Measurements from ENCODE around the gene TPRG1. TPM values are rescaled to one million over a fixed set of nuclear protein-coding genes. Genes with fewer than 3 reads are reported as not detected.

TPRG1 gene
- total RNA-seq, 2 donors from 2014 or later: 2.1 to 4.6 TPM

DNA sequence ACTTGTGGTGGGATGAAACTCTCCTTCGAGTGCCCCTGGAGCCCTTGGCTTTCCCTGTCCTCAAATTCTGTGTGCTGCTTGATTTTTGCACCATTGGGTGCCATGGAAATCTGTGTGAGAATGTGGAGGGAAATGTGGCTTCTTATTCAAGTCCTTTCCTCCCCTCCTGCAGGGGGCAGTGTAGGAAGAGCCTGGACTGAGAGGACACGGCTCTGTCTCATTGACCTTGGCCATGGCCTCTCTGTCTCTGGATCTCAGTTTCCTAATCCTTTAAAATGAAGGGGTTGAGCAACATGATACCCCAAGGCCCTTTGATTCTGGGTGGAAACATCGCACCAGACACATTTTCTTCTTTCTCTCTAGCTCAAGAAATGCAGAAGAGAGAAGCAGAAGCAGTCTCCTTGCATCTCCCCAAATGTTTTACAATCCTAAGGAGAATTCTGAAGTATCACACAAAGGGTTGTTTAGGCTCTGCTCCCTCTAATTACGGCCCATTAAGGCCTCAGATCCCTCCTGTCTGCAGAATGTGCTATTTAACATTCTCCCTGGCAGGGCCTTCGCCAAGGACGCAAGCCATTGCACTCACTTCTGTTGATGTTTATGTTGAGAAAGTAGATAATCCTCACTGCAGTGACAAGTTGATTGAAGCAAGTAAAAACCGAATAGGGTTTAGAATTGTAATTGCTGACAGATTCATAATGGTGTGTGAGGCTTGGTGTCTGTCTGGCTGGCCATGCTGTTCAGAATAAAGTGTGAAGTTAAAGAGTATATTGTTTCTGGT is 169.1 kb downstream of the TPRG1 start:
- ATAC-seq: no peak
- WGBS, 2 donors: 62 to 66% methylated on average over 7 of the region's 7 CpGs
- intact Hi-C loops (cut with DNase I): no loop called here
- Histone ChIP-seq H3K27ac (no peak overlapping the region), H3K4me1 (no peaks in the 10 kb centered on the region), H3K4me3 (no peak overlapping the region), H3K9me3 (no peaks in the 10 kb centered on the region), H3K27me3 (no peaks in the 10 kb centered on the region), H3K36me3 (replicated peaks in 1 of 2; ENCODE audit: insufficient read depth in 1 of 2, low read depth in 2 of 2) (no peaks in the 10 kb centered on the region)
- DNase-seq: no peak
- TF ChIP-seq POLR2A (IDR thresholded peaks at IDR 0.05): no peak
- TF ChIP-seq, protein P1, sequence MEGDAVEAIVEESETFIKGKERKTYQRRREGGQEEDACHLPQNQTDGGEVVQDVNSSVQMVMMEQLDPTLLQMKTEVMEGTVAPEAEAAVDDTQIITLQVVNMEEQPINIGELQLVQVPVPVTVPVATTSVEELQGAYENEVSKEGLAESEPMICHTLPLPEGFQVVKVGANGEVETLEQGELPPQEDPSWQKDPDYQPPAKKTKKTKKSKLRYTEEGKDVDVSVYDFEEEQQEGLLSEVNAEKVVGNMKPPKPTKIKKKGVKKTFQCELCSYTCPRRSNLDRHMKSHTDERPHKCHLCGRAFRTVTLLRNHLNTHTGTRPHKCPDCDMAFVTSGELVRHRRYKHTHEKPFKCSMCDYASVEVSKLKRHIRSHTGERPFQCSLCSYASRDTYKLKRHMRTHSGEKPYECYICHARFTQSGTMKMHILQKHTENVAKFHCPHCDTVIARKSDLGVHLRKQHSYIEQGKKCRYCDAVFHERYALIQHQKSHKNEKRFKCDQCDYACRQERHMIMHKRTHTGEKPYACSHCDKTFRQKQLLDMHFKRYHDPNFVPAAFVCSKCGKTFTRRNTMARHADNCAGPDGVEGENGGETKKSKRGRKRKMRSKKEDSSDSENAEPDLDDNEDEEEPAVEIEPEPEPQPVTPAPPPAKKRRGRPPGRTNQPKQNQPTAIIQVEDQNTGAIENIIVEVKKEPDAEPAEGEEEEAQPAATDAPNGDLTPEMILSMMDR (IDR thresholded peaks at IDR 0.05): no peak

DNA sequence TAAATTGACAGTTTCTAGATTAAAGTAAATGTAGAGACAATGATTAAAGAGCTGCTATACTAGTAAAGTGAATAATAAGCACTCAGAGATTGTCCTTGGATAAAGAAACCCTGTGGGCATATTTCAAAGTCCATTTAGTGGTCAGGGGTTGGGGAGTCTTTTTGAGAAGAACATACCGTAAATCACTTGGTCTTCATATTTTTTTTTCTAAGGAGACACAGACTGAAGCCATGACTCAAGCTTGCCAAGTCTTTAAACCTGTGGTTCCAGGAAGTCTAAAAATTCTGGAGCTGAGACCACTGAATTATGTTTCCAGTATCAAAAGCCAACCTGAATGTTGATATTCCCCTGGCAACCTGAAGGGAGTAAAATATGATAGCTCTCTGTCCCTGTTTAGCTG is 171.0 kb downstream of the TPRG1 start:
- H3K4me3 ChIP-seq: no peak overlapping the region
- WGBS, 2 donors: 75 to 80% methylated on average over 1 of the region's 1 CpG
- H3K27me3 ChIP-seq: no peaks in the 10 kb centered on the region
- ATAC-seq (no peak), DNase-seq (no peak)
- no peaks in the 10 kb centered on the region for H3K36me3 ChIP-seq (replicated peaks in 1 of 2; ENCODE audit: insufficient read depth in 1 of 2, low read depth in 2 of 2)
- no peaks in the 10 kb centered on the region for H3K9me3 ChIP-seq
- TF ChIP-seq POLR2A (IDR thresholded peaks at IDR 0.05): no peak
- TF ChIP-seq, protein P1 (IDR thresholded peaks at IDR 0.05): no peak
- no peaks in the 10 kb centered on the region for H3K4me1 ChIP-seq
- intact Hi-C loops (cut with DNase I): no loop called here
- no peak overlapping the region for H3K27ac ChIP-seq

DNA sequence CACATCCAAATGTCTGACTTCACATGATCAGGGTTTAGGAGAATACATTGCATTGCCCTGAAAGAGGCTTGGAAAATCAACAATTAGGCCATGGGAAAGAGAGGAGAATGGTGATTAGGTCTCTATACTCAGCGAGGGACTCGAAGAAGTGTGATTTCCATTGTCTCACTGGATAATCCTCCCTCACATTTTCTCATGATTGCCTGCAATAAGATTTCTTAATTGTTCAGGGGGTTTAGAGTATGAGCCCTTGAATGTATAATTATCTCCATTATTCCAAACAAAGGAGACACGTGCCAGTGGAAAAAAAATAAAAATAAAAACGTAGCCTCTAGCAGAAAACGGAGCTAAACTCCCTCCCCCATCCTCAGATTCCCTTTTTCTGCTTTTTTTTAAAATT is 173.2 kb downstream of the TPRG1 start:
- 58 to 59% methylated on average over 5 of the region's 5 CpGs for WGBS, 2 donors
- no peaks in the 10 kb centered on the region for H3K4me1 ChIP-seq
- H3K9me3 ChIP-seq: no peaks in the 10 kb centered on the region
- ATAC-seq (no peak), DNase-seq (no peak)
- H3K27ac ChIP-seq: no peak overlapping the region
- H3K36me3 ChIP-seq (replicated peaks in 1 of 2; ENCODE audit: insufficient read depth in 1 of 2, low read depth in 2 of 2): no peaks in the 10 kb centered on the region
- no peaks in the 10 kb centered on the region for H3K27me3 ChIP-seq
- H3K4me3 ChIP-seq: no peak overlapping the region
- TF ChIP-seq, protein P1 (IDR thresholded peaks at IDR 0.05): no peak
- no peak for TF ChIP-seq POLR2A (IDR thresholded peaks at IDR 0.05)
- intact Hi-C loops (cut with DNase I): no loop called here

DNA sequence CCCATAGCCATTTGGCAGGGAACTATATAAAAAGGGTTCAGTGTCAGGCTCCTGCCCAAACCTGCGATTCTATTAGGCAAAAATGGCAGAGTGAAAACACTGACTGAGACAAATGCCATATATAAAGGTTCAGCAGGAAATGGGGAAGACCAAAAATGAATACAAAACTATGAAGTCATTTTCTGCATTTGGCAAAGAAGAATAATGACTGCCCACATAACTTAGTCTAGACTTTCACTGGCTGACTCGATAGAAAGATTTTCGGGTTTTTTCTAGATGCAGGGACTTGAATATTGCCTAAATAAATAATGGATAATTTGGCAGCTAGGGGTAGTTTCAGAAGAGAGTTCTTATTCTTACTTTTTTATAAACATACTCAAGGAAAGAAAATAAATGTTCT is 178.0 kb downstream of the TPRG1 start:
- TF ChIP-seq, protein P1 (IDR thresholded peaks at IDR 0.05): no peak
- no peak for TF ChIP-seq POLR2A (IDR thresholded peaks at IDR 0.05)
- 51 to 55% methylated on average over 3 of the region's 3 CpGs for WGBS, 2 donors
- DNase-seq (no peak), ATAC-seq (no peak)
- H3K4me3 ChIP-seq: no peak overlapping the region
- no peak overlapping the region for H3K27ac ChIP-seq
- intact Hi-C loops (cut with DNase I): no loop called here
- no peaks in the 10 kb centered on the region for H3K9me3 ChIP-seq
- H3K4me1 ChIP-seq: no peaks in the 10 kb centered on the region
- no peaks in the 10 kb centered on the region for H3K36me3 ChIP-seq (replicated peaks in 1 of 2; ENCODE audit: insufficient read depth in 1 of 2, low read depth in 2 of 2)
- no peaks in the 10 kb centered on the region for H3K27me3 ChIP-seq

Data from body of pancreas (tissue), 4 donors.